Activated gamma-delta T cell treated with anti-CD3 and anti-CD28 coated beads, Interleukin-2, amount 50 U/mL, for 16 hours (primary cell): ENCODE measurements around the gene ZNF384.
A peak's percentile ranks its signal among the peaks of the same experiment; 100 is the strongest.

Source experiments
- DNase-seq: peaks from one replicate; pipeline ENCODE4 v3.0.0-alpha.2; 2020; ENCODE audit warnings: low read depth

The ZNF384 gene

GRCh38 chr12:6699259-6699988 is 10.2 kb upstream of the ZNF384 start:
- DNase-seq, result no peak

GRCh38 chr12:6698352-6699046 is 9.3 kb upstream of the ZNF384 start:
- no peak for DNase-seq

GRCh38 chr12:6697584-6698351 is 8.6 kb upstream of the ZNF384 start:
- no peak for DNase-seq

- no peak for DNase-seq
Measured at GRCh38 chr12:6696690-6697583, 7.8 kb upstream of the ZNF384 start.

GRCh38 chr12:6695313-6696045 is 6.3 kb upstream of the ZNF384 start:
- DNase-seq, result no peak

- no peak for DNase-seq
Measured at GRCh38 chr12:6694701-6695100, 5.5 kb upstream of the ZNF384 start.

GRCh38 chr12:6693832-6694355 is 4.7 kb upstream of the ZNF384 start:
- no peak for DNase-seq

- DNase-seq, result no peak
Measured at GRCh38 chr12:6692888-6693287, 3.7 kb upstream of the ZNF384 start.

- DNase-seq, result no peak
Measured at GRCh38 chr12:6691473-6691872, 2.3 kb upstream of the ZNF384 start.

- DNase-seq, result peak; percentile 72
Measured at GRCh38 chr12:6688543-6688998, 604 bp downstream of the ZNF384 start.

GRCh38 chr12:6685814-6686213 is 3.4 kb downstream of the ZNF384 start:
- DNase-seq, result no peak

- DNase-seq, result peak; percentile 20
Measured at GRCh38 chr12:6684609-6685008, 4.6 kb downstream of the ZNF384 start.

GRCh38 chr12:6676962-6677361 is 12.2 kb downstream of the ZNF384 start:
- DNase-seq, result no peak

GRCh38 chr12:6672143-6672542 is 17.0 kb downstream of the ZNF384 start:
- no peak for DNase-seq

- DNase-seq, result no peak
Measured at GRCh38 chr12:6667559-6668210, 21.5 kb downstream of the ZNF384 start.

GRCh38 chr12:6666211-6666610 is 23.0 kb downstream of the ZNF384 start:
- no peak for DNase-seq

- no peak for DNase-seq
Measured at GRCh38 chr12:6664902-6665301, 24.3 kb downstream of the ZNF384 start.

GRCh38 chr12:6662906-6663742 is 26.1 kb downstream of the ZNF384 start, which contains the start of gene ING4:
Gene ING4 (minus strand): TSS chr12:6663119. CDS start chr12:6663101, 18 bp downstream.
- peak; percentile 95 for DNase-seq

- no peak for DNase-seq
Measured at GRCh38 chr12:6662602-6662905, 26.6 kb downstream of the ZNF384 start.
